GM12873 (cell line): Measurements from ENCODE around the gene ME3.

Source experiments
- CTCF ChIP-seq: IDR thresholded peaks from 2 replicates; pipeline ENCODE4 v1.5.1; 2012; ENCODE audit warnings: low read depth, mild to moderate bottlenecking, moderate library complexity, low read length, control low read depth; ENCODE audit not compliant: insufficient read depth; ENCODE audit errors: missing control alignments

ME3 gene

GRCh38 chr11:86580535-86580934, 91.9 kb downstream of the ME3 start:
- TF ChIP-seq CTCF: no peak

- no peak for TF ChIP-seq CTCF
These were observed 93.0 kb downstream of the ME3 start for GRCh38 chr11:86579406-86579731.

GRCh38 chr11:86578727-86579405, 93.5 kb downstream of the ME3 start:
- no peak for TF ChIP-seq CTCF

GRCh38 chr11:86577644-86578636, 94.5 kb downstream of the ME3 start:
- no peak for TF ChIP-seq CTCF

- no peak for TF ChIP-seq CTCF
These were observed 95.3 kb downstream of the ME3 start for GRCh38 chr11:86576946-86577624.

- no peak for TF ChIP-seq CTCF
These were observed 96.5 kb downstream of the ME3 start for GRCh38 chr11:86575927-86576326.
